Brain microvascular endothelial cell (primary cell): Measurements from ENCODE around the gene UXT.

Experiments
- DNase-seq: peaks from one replicate; pipeline ENCODE4 v3.0.0-alpha.2; 2020
- H3K27ac ChIP-seq: fragments of 250-450 bp; sonication (Bioruptor Pico); 2 replicates; pipeline ENCODE4 v1.5.1; 2020; ENCODE audit warnings: mild to moderate bottlenecking, moderate library complexity
- H3K27me3 ChIP-seq: fragments of 250-450 bp; sonication (Bioruptor Pico); replicated peaks from 2 replicates; pipeline ENCODE4 v1.5.1; 2020; ENCODE audit warnings: mild to moderate bottlenecking
- H3K36me3 ChIP-seq: fragments of 250-450 bp; sonication (Bioruptor Pico); replicated peaks from 2 replicates; pipeline ENCODE4 v1.5.1; 2020; ENCODE audit warnings: mild to moderate bottlenecking
- H3K4me3 ChIP-seq: 2 replicates; pipeline ENCODE4 v1.5.1; 2011; ENCODE audit warnings: low read depth, mild to moderate bottlenecking, control low read depth, low read length, moderate library complexity
- in situ Hi-C: cut with HindIII; loops from 2 replicates; pipeline ENCODE4 v1.10.0; 2017; ENCODE audit warnings: low sequenced_read_pairs, low pct_ligation_motif_present
- TF ChIP-seq, protein P1 (sequence below): IDR thresholded peaks from 2 replicates; pipeline ENCODE4 v1.5.1; 2011; ENCODE audit warnings: low read depth, mild to moderate bottlenecking, moderate library complexity, low read length, control low read depth, inconsistent platforms; ENCODE audit errors: missing control alignments

The UXT gene

DNA sequence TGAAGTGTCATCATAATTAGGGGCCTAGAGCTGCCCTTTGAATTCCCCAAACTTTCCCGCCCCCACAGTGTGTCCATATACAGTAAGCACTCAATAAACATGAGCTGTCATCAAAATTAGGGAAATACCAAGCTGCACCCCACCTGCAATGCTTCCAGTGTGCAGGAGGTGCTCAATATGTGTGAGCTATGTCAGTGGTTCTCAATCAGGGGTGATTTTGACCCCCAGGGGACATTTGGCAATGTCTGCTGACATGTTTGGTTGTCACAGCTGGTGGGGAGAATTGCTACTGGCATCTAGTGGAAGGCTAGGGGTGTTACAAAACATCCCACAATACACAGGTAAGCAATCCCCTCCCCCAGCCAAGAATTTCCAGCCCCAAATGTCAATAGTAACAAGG is 30.0 kb downstream of the UXT start:
- DNase-seq, result no peak
- no peak overlapping the region for H3K4me3 ChIP-seq
- no peaks in the 10 kb centered on the region for H3K27me3 ChIP-seq
- no peaks in the 10 kb centered on the region for H3K36me3 ChIP-seq
- in situ Hi-C loops, result no loop called here
- no peak overlapping the region for H3K27ac ChIP-seq
- TF ChIP-seq, protein P1, sequence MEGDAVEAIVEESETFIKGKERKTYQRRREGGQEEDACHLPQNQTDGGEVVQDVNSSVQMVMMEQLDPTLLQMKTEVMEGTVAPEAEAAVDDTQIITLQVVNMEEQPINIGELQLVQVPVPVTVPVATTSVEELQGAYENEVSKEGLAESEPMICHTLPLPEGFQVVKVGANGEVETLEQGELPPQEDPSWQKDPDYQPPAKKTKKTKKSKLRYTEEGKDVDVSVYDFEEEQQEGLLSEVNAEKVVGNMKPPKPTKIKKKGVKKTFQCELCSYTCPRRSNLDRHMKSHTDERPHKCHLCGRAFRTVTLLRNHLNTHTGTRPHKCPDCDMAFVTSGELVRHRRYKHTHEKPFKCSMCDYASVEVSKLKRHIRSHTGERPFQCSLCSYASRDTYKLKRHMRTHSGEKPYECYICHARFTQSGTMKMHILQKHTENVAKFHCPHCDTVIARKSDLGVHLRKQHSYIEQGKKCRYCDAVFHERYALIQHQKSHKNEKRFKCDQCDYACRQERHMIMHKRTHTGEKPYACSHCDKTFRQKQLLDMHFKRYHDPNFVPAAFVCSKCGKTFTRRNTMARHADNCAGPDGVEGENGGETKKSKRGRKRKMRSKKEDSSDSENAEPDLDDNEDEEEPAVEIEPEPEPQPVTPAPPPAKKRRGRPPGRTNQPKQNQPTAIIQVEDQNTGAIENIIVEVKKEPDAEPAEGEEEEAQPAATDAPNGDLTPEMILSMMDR, result peak; percentile 26

DNA sequence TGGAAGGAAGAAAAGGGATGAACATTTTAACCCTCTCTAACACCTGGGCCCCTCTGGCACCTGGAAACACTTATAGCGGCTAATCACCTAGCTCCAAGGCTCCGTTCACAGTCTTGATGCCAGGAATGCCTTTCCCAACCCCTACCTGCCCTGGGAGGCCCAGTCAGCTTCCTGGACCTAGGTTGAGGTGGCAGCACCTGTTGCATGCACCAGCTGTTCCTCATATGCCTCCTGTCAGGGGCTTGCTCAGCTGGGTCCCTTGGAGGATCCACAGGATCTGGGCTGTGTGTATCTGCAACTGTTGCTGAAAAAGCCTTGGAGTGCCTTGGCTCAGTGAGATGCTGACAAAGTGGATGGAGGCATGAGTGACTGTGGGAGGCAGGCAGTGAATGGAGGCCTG is 33.6 kb downstream of the UXT start:
- Histone ChIP-seq H3K36me3 (no peaks in the 10 kb centered on the region), H3K27ac (no peak overlapping the region), H3K27me3 (no peaks in the 10 kb centered on the region), H3K4me3 (no peak overlapping the region)
- no peak for DNase-seq
- TF ChIP-seq, protein P1, result no peak
- in situ Hi-C loops, result no loop called here

DNA sequence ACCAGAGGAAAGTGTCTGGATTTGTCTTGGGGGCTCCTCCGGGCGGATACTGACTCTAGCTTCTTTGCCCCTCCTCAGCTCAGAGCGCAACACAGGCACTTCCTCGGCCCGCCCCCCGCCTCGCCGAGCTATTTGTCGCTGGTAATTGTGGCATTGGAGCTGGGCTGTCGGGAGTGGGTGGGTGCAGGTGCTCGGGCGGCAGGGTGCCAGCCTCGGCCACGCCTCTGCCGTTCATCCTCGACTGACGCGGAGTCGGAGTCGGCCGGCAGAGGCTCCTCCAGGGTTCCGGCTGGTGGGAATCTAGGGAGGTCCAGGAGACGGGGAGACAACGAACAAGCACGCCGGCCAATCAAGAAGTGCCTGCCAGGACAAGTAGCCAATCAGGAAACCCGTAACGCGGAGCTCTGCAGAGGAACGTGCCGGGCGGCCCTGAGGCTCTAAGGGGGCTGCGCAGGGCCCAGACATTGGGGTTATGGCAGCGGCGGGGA is 35.4 kb downstream of the UXT start:
- in situ Hi-C loops, result no loop called here
- TF ChIP-seq, protein P1, result no peak
- Histone ChIP-seq H3K36me3 (no peaks in the 10 kb centered on the region), H3K27ac (no peak overlapping the region), H3K4me3 (peak overlapping the region; percentile 44), H3K27me3 (no peaks in the 10 kb centered on the region)
- DNase-seq, result peak; percentile 80

DNA sequence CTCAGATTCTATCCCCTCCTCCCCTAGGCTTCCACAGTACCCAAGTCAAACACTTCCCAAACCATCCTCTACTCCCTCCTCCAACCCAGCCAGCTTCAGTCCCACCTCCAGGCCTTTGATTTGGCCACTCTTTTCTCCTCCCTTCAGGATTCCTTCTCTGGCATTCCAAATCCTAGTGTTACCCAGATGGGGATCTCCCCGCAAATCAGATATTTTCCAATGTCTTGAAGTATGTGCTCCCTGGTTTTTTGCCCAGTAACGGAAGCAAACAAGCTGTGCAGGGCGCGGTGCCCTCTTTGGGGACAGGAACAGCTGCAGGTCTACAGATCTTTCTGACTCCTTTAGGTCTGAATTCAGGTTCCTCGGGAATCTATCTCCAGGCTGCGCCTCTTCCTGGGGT is 37.1 kb downstream of the UXT start:
- in situ Hi-C loops, result no loop called here
- no peak for DNase-seq
- Histone ChIP-seq H3K36me3 (no peaks in the 10 kb centered on the region), H3K4me3 (no peak overlapping the region), H3K27me3 (no peaks in the 10 kb centered on the region), H3K27ac (no peak overlapping the region)
- TF ChIP-seq, protein P1, result no peak

DNA sequence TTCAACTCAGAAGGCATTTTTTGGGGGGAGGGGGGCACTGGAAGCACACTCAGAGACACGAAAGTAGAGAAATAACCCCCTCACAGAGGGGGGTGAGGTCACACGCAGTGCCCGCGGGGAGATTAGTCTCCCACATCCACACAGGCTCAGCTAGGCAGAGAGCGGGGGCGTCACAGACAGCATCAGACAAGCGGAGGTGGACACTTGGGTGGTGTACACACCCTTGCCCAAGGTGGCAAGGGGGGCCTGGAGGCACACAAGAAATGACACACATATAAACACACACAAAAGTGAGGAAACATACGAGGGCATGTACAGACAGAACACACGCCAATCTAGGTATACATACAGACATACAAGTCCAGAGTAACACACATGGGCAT is 38.7 kb downstream of the UXT start:
- in situ Hi-C loops, result no loop called here
- no peaks in the 10 kb centered on the region for H3K36me3 ChIP-seq
- TF ChIP-seq, protein P1, result no peak
- H3K27me3 ChIP-seq, result no peaks in the 10 kb centered on the region
- DNase-seq, result no peak
- no peak overlapping the region for H3K4me3 ChIP-seq
- no peak overlapping the region for H3K27ac ChIP-seq
